Melanocyte of skin (primary cell): Measurements from ENCODE around the gene GRK7. TPM values are rescaled to one million over a fixed set of nuclear protein-coding genes. Genes with fewer than 3 reads are reported as not detected.

Experiments
- small RNA-seq, 2 donors: library from RNA; depleted of rRNA; stranded (forward); fragments of <200 nt; gene quantifications; one replicate each; pipeline ENCODE3, GENCODE V24; 2012
- total RNA-seq, 2 donors: library from RNA; depleted of rRNA; stranded (reverse); fragments of >200 nt; gene quantifications; 2 replicates each; pipeline ENCODE4 v1.2.3, GENCODE V29; 2012

The GRK7 gene
- total RNA-seq: not detected

GRCh38 chr3:141763088-141763750 lies at the start of gene GRK7:
Gene GRK7 (plus strand): TSS chr3:141763408. CDS start chr3:141778285, 14,877 bp downstream.

GRCh38 chr3:141738022-141738890 lies 25.0 kb upstream of the GRK7 start, which contains the start of gene RNF7:
Gene RNF7 (plus strand): TSS chr3:141738298. CDS start chr3:141738342, 44 bp downstream.

Small RNAs within 50 kb of the gene (small RNA-seq; reads per million reads assigned to genes)
- 0 reads per million in 2 donors for gene AC112771.1

Other genes with a start within 250 kb of the GRK7 start
- 10 to 100 TPM; 28.6 to 40.3 TPM for gene RNF7, start 25.1 kb upstream of the GRK7 start, total RNA-seq
- 100 to 1,000 TPM in 1 of 2 donors, 10 to 100 TPM in 1; 62.3 to 127 TPM for gene ATP1B3, start 113.2 kb downstream of the GRK7 start, total RNA-seq